ENCODE data around the gene SRPK2.
"Not testable (repeated sequence)": the region's sequence is repeated elsewhere in the genome, so short reads cannot be mapped to it uniquely, and the experiment has no call there.

The SRPK2 gene

GRCh38 chr7:105198223-105198622 lies 190.5 kb downstream of the SRPK2 start:
- no peak for DNase-seq (ENCODE audit: low read depth in 1 of 2, low spot score in 1 of 2)

- no peak for DNase-seq (ENCODE audit: low read depth in 1 of 2, low spot score in 1 of 2)
These were observed 192.2 kb downstream of the SRPK2 start for GRCh38 chr7:105196473-105196872.

GRCh38 chr7:105195891-105196290 lies 192.8 kb downstream of the SRPK2 start:
- no peak for DNase-seq (ENCODE audit: low read depth in 1 of 2, low spot score in 1 of 2)

- not testable (repeated sequence) for DNase-seq (ENCODE audit: low read depth in 1 of 2, low spot score in 1 of 2)
These were observed 193.8 kb downstream of the SRPK2 start for GRCh38 chr7:105194959-105195358.

- no peak for DNase-seq (ENCODE audit: low read depth in 1 of 2, low spot score in 1 of 2)
These were observed 197.4 kb downstream of the SRPK2 start for GRCh38 chr7:105191331-105191730.

GRCh38 chr7:105189859-105190492 lies 198.7 kb downstream of the SRPK2 start:
- DNase-seq (ENCODE audit: low read depth in 1 of 2, low spot score in 1 of 2): no peak

- DNase-seq (ENCODE audit: low read depth in 1 of 2, low spot score in 1 of 2): no peak
These were observed 200.5 kb downstream of the SRPK2 start for GRCh38 chr7:105188201-105188600.

GRCh38 chr7:105187302-105188169 lies 201.2 kb downstream of the SRPK2 start:
- DNase-seq (ENCODE audit: low read depth in 1 of 2, low spot score in 1 of 2): no peak

GRCh38 chr7:105185290-105186010 lies 203.3 kb downstream of the SRPK2 start:
- no peak for DNase-seq (ENCODE audit: low read depth in 1 of 2, low spot score in 1 of 2)

- DNase-seq (ENCODE audit: low read depth in 1 of 2, low spot score in 1 of 2): no peak
These were observed 208.7 kb downstream of the SRPK2 start for GRCh38 chr7:105180002-105180401.

GRCh38 chr7:105178928-105179541 lies 209.7 kb downstream of the SRPK2 start:
- no peak for DNase-seq (ENCODE audit: low read depth in 1 of 2, low spot score in 1 of 2)

- no peak for DNase-seq (ENCODE audit: low read depth in 1 of 2, low spot score in 1 of 2)
These were observed 210.5 kb downstream of the SRPK2 start for GRCh38 chr7:105178177-105178576.

GRCh38 chr7:105177026-105177425 lies 211.7 kb downstream of the SRPK2 start:
- DNase-seq (ENCODE audit: low read depth in 1 of 2, low spot score in 1 of 2): no peak

GRCh38 chr7:105173586-105173985 lies 215.1 kb downstream of the SRPK2 start:
- no peak for DNase-seq (ENCODE audit: low read depth in 1 of 2, low spot score in 1 of 2)

GRCh38 chr7:105164751-105165150 lies 224.0 kb downstream of the SRPK2 start:
- DNase-seq (ENCODE audit: low read depth in 1 of 2, low spot score in 1 of 2): no peak

- DNase-seq (ENCODE audit: low read depth in 1 of 2, low spot score in 1 of 2): no peak
These were observed 225.0 kb downstream of the SRPK2 start for GRCh38 chr7:105163718-105164117.

- no peak for DNase-seq (ENCODE audit: low read depth in 1 of 2, low spot score in 1 of 2)
These were observed 227.4 kb downstream of the SRPK2 start for GRCh38 chr7:105161366-105161765.

- no peak for DNase-seq (ENCODE audit: low read depth in 1 of 2, low spot score in 1 of 2)
These were observed 231.4 kb downstream of the SRPK2 start for GRCh38 chr7:105157278-105157677.

GRCh38 chr7:105156731-105157130 lies 232.0 kb downstream of the SRPK2 start:
- DNase-seq (ENCODE audit: low read depth in 1 of 2, low spot score in 1 of 2): no peak

GRCh38 chr7:105154084-105154483 lies 234.6 kb downstream of the SRPK2 start:
- DNase-seq (ENCODE audit: low read depth in 1 of 2, low spot score in 1 of 2): no peak

GRCh38 chr7:105153531-105153930 lies 235.2 kb downstream of the SRPK2 start:
- DNase-seq (ENCODE audit: low read depth in 1 of 2, low spot score in 1 of 2): no peak

Measured in activated CD4-positive, alpha-beta T cell treated with anti-CD3 and anti-CD28 coated beads, Interleukin-2, amount 50 U/mL, for 24 hours (primary cell).